ENCODE data around the gene SPO11.

- no peak for TF ChIP-seq NFIC (IDR thresholded peaks at IDR 0.05)
- TF ChIP-seq CTCF (IDR thresholded peaks at IDR 0.05 in 2 of 3, conservative IDR thresholded peaks at IDR 0.05 in 1 of 3; ENCODE audit: insufficient read depth in 2 of 3, low read depth in 1 of 3, low read length in 3 of 3), result no peak
These were observed 38.6 kb upstream of the SPO11 start for GRCh38 chr20:57291003-57291402.
